ENCODE measurements around the gene IFFO2. TPM values are rescaled to one million over a fixed set of nuclear protein-coding genes. Genes with fewer than 3 reads are reported as not detected.

IFFO2 gene
- total and polyA plus RNA-seq, 2 experiments from 2014 or later, result 0.71 to 7.5 TPM

GRCh38 chr1:18919956-18920355 is 36.5 kb downstream of the IFFO2 start (continued):
- no peak for TF ChIP-seq CTCF (conservative IDR thresholded peaks at IDR 0.05; ENCODE audit: low read depth in 2 of 2)
- no peak for TF ChIP-seq REST (IDR thresholded peaks at IDR 0.05; ENCODE audit: unreplicated experiment)
- no peak for TF ChIP-seq CREB1 (CRISPR knock-in tag; IDR thresholded peaks at IDR 0.05; ENCODE audit: low read depth)
- TF ChIP-seq ZNF114 (CRISPR knock-in tag; IDR thresholded peaks at IDR 0.05), result no peak
- no peak for TF ChIP-seq NANOG (IDR thresholded peaks at IDR 0.05; ENCODE audit: borderline replicate concordance)
- TF ChIP-seq ZNF331 (CRISPR knock-in tag; IDR thresholded peaks at IDR 0.05; ENCODE audit: low read depth), result no peak

- no peaks in the 10 kb centered on the region for H3F3A ChIP-seq (replicated peaks; ENCODE audit: low read depth)
- ATAC-seq (no peak), DNase-seq (ENCODE audit: low spot score) (no peak)
- no peaks in the 10 kb centered on the region for H3K9me2 ChIP-seq (ENCODE audit: insufficient read depth)
- H4K20me1 ChIP-seq (replicated peaks; ENCODE audit: insufficient read depth), result no peaks in the 10 kb centered on the region; the same call in 1 of the 2 replicates
- H3K27me3 ChIP-seq (ENCODE audit: insufficient read depth), result no peaks in the 10 kb centered on the region
- no peak overlapping the region for H3K27ac ChIP-seq (ENCODE audit: low read depth)
- Mint-ChIP-seq H3K4me1 (peaks cover 16% of the 10 kb centered on the region), H3K4me3 (no peak overlapping the region), H3K9me3 (no peaks in the 10 kb centered on the region), H3K27ac (no peak overlapping the region), H3K27me3 (ENCODE audit: insufficient read depth, low read depth, poor library complexity) (peaks cover 3% of the 10 kb centered on the region), H3K36me3 (ENCODE audit: low read depth) (no peaks in the 10 kb centered on the region)
- no peaks in the 10 kb centered on the region; the same call in 1 of the 2 replicates for H3K4me1 ChIP-seq (ENCODE audit: insufficient read depth)
- no peak overlapping the region for H3K4me2 ChIP-seq
- TF ChIP-seq ZNF331 (CRISPR knock-in tag; IDR thresholded peaks at IDR 0.05; ENCODE audit: low read depth) (no peak), NANOG (IDR thresholded peaks at IDR 0.05; ENCODE audit: borderline replicate concordance) (no peak), STAT1 (IDR thresholded peaks at IDR 0.05; ENCODE audit: unreplicated experiment) (no peak), EZH2phosphoT487 (IDR thresholded peaks at IDR 0.05; ENCODE audit: unreplicated experiment) (no peak), EZH2 (IDR thresholded peaks at IDR 0.05; ENCODE audit: low read depth, unreplicated experiment) (no peak), ZNF114 (CRISPR knock-in tag; IDR thresholded peaks at IDR 0.05) (no peak), ZNF462 (CRISPR knock-in tag; IDR thresholded peaks at IDR 0.05) (no peak)
- no peaks in the 10 kb centered on the region for H3K79me2 ChIP-seq (replicated peaks; ENCODE audit: insufficient read depth)
- no peak overlapping the region for H3K4me3 ChIP-seq
- no peaks in the 10 kb centered on the region for H3K36me3 ChIP-seq (ENCODE audit: insufficient read depth)
- H2AFZ ChIP-seq, result no peak overlapping the region
Measured at GRCh38 chr1:18919197-18919905, 37.1 kb downstream of the IFFO2 start.
